Natural killer cell (primary cell): ENCODE measurements around the gene OLFM4. TPM values are rescaled to one million over a fixed set of nuclear protein-coding genes. Genes with fewer than 3 reads are reported as not detected.

Experiments used
- ATAC-seq, 3 donors: fragments of 150-1000 bp in 2 of 3; fragments of 200-7000 bp in 1 of 3; cut with Tn5 transposase; 1 replicate in 1 of 3; 2 replicates in 2 of 3; pipeline ENCODE4 v1.10.0; 2021; ENCODE audit warnings: mild to moderate bottlenecking in 2 of 3, moderate library complexity in 2 of 3
- DNase-seq, 2 donors: peaks; one replicate each; pipeline versions ENCODE4 v3.0.0 to v3.0.0-alpha.2; 2013 to 2021; ENCODE audit warnings: mixed read lengths in 1 of 2
- H3K27ac ChIP-seq: one replicate; pipeline ENCODE4 v1.5.1; 2013; ENCODE audit warnings: mild to moderate bottlenecking, low read length
- H3K27me3 ChIP-seq: one replicate; pipeline ENCODE4 v1.6.1; 2013; ENCODE audit warnings: low read length; ENCODE audit not compliant: control insufficient read depth, insufficient read depth
- H3K36me3 ChIP-seq: one replicate; pipeline ENCODE4 v1.6.1; 2013; ENCODE audit warnings: low read length; ENCODE audit not compliant: control insufficient read depth, insufficient read depth
- H3K4me1 ChIP-seq: one replicate; pipeline ENCODE4 v1.6.1; 2013; ENCODE audit warnings: low read length; ENCODE audit not compliant: control insufficient read depth, insufficient read depth
- H3K4me3 ChIP-seq: one replicate; pipeline ENCODE4 v1.5.1; 2013; ENCODE audit warnings: low read length
- H3K9me3 ChIP-seq: one replicate; pipeline ENCODE4 v1.6.1; 2013; ENCODE audit warnings: low read length; ENCODE audit not compliant: control insufficient read depth, insufficient read depth
- H3K27ac Mint-ChIP-seq, 2 donors: one replicate each; pipeline ENCODE4 v1.8.0; 2022; ENCODE audit warnings: mild to moderate bottlenecking in 2 of 2, mixed read lengths in 2 of 2, moderate library complexity in 1 of 2
- H3K27me3 Mint-ChIP-seq, 2 donors: one replicate each; pipeline ENCODE4 v1.8.0; 2022; ENCODE audit warnings: low read depth in 2 of 2, mixed read lengths in 2 of 2
- H3K36me3 Mint-ChIP-seq: one replicate; pipeline ENCODE4 v1.8.0; 2022; ENCODE audit warnings: mixed read lengths
- H3K4me1 Mint-ChIP-seq, 2 donors: one replicate each; pipeline ENCODE4 v1.8.0; 2022; ENCODE audit warnings: mixed read lengths in 2 of 2
- H3K4me3 Mint-ChIP-seq: one replicate; pipeline ENCODE4 v1.8.0; 2022; ENCODE audit warnings: mild to moderate bottlenecking, moderate library complexity, mixed read lengths
- H3K9me3 Mint-ChIP-seq, 2 donors: one replicate each; pipeline ENCODE4 v1.8.0; 2022; ENCODE audit warnings: mixed read lengths in 2 of 2
- CTCF ChIP-seq: fragments of 200-600 bp; IDR thresholded peaks from one replicate; pipeline ENCODE4 v1.8.0; 2022; ENCODE audit warnings: antibody characterized with exemption
- WGBS: methylation state at CpG from one replicate; pipeline ENCODE4 v1.1.7; 2013; ENCODE audit warnings: missing lambda C conversion rate; ENCODE audit not compliant: insufficient coverage; 5-methylcytosine and 5-hydroxymethylcytosine counted together
- intact Hi-C: fragments of 100-400 bp; cut with micrococcal nuclease; formaldehyde crosslinking; loops from one replicate; pipeline ENCODE4 v1.14.2; 2022
- total RNA-seq, 4 donors: library from RNA; stranded (reverse); fragments of 120-200 nt in 1 of 4; gene quantifications; one replicate each; pipeline versions ENCODE4 v1.2.3 to v1.2.4, GENCODE V29; 2013 to 2022

Gene OLFM4, protein sequence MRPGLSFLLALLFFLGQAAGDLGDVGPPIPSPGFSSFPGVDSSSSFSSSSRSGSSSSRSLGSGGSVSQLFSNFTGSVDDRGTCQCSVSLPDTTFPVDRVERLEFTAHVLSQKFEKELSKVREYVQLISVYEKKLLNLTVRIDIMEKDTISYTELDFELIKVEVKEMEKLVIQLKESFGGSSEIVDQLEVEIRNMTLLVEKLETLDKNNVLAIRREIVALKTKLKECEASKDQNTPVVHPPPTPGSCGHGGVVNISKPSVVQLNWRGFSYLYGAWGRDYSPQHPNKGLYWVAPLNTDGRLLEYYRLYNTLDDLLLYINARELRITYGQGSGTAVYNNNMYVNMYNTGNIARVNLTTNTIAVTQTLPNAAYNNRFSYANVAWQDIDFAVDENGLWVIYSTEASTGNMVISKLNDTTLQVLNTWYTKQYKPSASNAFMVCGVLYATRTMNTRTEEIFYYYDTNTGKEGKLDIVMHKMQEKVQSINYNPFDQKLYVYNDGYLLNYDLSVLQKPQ
- not detected for total RNA-seq
- 0.07 TPM for total RNA-seq (2013)

DNA sequence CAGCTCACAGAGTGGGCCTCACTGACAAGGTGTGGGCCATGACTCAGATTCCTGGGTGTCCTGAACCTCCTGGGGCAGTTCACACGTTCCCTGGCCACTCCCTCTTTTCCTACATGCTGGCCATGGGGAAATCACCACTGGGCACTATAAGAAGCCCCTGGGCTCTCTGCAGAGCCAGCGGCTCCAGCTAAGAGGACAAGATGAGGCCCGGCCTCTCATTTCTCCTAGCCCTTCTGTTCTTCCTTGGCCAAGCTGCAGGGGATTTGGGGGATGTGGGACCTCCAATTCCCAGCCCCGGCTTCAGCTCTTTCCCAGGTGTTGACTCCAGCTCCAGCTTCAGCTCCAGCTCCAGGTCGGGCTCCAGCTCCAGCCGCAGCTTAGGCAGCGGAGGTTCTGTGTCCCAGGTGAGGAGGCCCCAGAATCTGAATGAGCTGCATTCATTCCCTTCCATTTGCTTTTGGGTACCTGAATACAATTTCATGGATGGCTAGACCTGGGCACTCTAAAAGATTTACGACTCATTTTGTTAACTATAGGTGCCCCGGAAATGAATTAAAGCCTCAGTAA lies at the start of gene OLFM4:
OLFM4 (plus strand) TSS at position 177 of the 567 bp plus-strand sequence; CDS start at position 201, 24 bp downstream.
- ATAC-seq: no peak
- TF ChIP-seq CTCF: no peak
- no peaks in the 10 kb centered on the region for H3K9me3 ChIP-seq
- H3K36me3 ChIP-seq: no peaks in the 10 kb centered on the region
- H3K4me1 Mint-ChIP-seq: no peaks in the 10 kb centered on the region
- no peaks in the 10 kb centered on the region for H3K27me3 ChIP-seq
- no peaks in the 10 kb centered on the region for H3K36me3 Mint-ChIP-seq
- H3K4me3 ChIP-seq: no peak within 1 kb of the TSS
- no peaks in the 10 kb centered on the region for H3K27me3 Mint-ChIP-seq
- H3K27ac Mint-ChIP-seq: no peak within 1 kb of the TSS
- intact Hi-C loops: no loop called here
- no peak within 1 kb of the TSS for H3K27ac ChIP-seq
- no peaks in the 10 kb centered on the region for H3K4me1 ChIP-seq
- no peak within 1 kb of the TSS for H3K4me3 Mint-ChIP-seq
- DNase-seq: no peak
- no peaks in the 10 kb centered on the region for H3K9me3 Mint-ChIP-seq
- 87% methylated on average over 9 of the region's 9 CpGs for WGBS

DNA sequence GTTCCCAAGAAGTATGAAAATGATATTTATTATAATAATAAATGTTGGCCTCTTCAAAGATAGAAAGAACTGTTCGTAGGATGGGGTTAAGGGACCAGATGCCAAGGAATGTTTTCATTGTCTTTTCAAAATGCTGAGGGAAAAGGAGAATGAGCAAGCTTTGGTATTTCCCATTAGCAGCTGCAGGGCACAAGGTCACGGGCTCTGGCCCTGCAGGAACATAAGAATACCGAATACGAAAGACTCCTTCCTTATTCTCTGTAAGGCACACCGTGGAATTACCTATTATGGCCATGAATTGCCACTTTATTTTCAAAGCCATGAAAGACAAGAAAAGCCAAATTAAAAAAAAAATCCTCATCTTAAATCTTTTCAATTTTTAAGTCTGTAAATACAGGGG lies 49.6 kb upstream of the OLFM4 start:
- H3K4me1 ChIP-seq: no peaks in the 10 kb centered on the region
- Mint-ChIP-seq H3K36me3 (no peaks in the 10 kb centered on the region), H3K27me3 (peaks cover 16 to 36% of the 10 kb centered on the region in 2 donors), H3K9me3 (no peaks in the 10 kb centered on the region), H3K4me1 (no peaks in the 10 kb centered on the region), H3K27ac (no peak overlapping the region), H3K4me3 (no peak overlapping the region)
- H3K27ac ChIP-seq: no peak overlapping the region
- DNase-seq: no peak
- no peak for TF ChIP-seq CTCF
- 86% methylated on average over 5 of the region's 5 CpGs for WGBS
- no peaks in the 10 kb centered on the region for H3K9me3 ChIP-seq
- intact Hi-C loops: no loop called here
- H3K4me3 ChIP-seq: no peak overlapping the region
- no peak for ATAC-seq
- no peaks in the 10 kb centered on the region for H3K36me3 ChIP-seq
- no peaks in the 10 kb centered on the region for H3K27me3 ChIP-seq

DNA sequence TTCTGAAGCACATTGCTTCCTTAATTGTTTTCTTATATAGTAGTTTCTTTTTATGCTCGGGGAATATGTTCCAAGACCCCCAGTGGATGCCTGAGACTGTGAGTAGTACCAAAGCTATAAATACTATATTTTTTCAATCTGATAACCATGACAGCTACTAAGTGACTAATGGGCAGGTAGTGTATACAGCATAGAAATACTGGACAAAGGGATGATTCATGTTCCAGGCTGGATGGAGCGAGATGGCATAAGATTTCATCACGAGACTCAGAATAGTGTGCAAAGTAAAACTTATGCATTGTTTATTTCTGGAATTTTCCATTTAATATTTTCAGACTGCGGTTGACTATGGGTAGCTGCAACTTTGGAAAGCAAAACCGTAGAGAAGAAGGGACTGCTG lies 47.9 kb upstream of the OLFM4 start:
- no peaks in the 10 kb centered on the region for H3K4me1 ChIP-seq
- no peak overlapping the region for H3K4me3 ChIP-seq
- Mint-ChIP-seq H3K27ac (no peak overlapping the region), H3K36me3 (no peaks in the 10 kb centered on the region), H3K4me1 (no peaks in the 10 kb centered on the region), H3K4me3 (no peak overlapping the region), H3K27me3 (peaks cover 14 to 27% of the 10 kb centered on the region in 2 donors), H3K9me3 (no peaks in the 10 kb centered on the region)
- intact Hi-C loops: no loop called here
- no peak for ATAC-seq
- no peaks in the 10 kb centered on the region for H3K9me3 ChIP-seq
- H3K27ac ChIP-seq: no peak overlapping the region
- 89% methylated on average over 4 of the region's 5 CpGs for WGBS
- no peak for DNase-seq
- TF ChIP-seq CTCF: no peak
- H3K36me3 ChIP-seq: no peaks in the 10 kb centered on the region
- H3K27me3 ChIP-seq: no peaks in the 10 kb centered on the region
